ENCODE data around the gene PDPK1.
"Not testable (repeated sequence)": the region's sequence is repeated elsewhere in the genome, so short reads cannot be mapped to it uniquely, and the experiment has no call there.

PDPK1 gene

GRCh38 chr16:2587891-2588565 is 50.2 kb downstream of the PDPK1 start:
- no peak for DNase-seq (ENCODE audit: low spot score)

GRCh38 chr16:2591476-2592240 is 53.8 kb downstream of the PDPK1 start:
- DNase-seq (ENCODE audit: low spot score): no peak

DNA sequence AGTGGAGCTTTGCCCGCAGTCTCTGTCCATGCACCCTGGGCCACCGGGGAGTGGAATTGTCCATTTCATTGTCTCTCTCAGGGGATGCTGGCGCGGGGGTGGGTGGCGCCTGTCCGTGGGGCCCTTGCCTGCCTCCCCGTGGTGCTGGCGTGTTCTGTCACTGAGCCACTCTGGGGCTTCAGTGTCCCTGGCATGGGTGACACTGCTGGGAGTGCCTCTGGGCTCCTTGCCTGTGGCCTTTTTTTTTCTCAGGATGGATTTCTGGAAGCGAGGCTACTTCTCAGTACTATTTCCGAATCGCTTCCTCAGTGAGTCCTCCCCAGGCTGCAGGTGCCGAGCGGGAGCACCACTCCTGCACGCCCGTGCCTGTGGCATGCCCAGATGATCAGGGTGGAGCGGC is 55.0 kb downstream of the PDPK1 start:
- no peak for DNase-seq (ENCODE audit: low spot score)

- DNase-seq (ENCODE audit: low spot score): no peak
Measured at GRCh38 chr16:2595393-2596205, 57.8 kb downstream of the PDPK1 start.

GRCh38 chr16:2596747-2597559 is 59.1 kb downstream of the PDPK1 start:
- no peak for DNase-seq (ENCODE audit: low spot score)

GRCh38 chr16:2597560-2597902 is 59.7 kb downstream of the PDPK1 start:
- no peak for DNase-seq (ENCODE audit: low spot score)

- DNase-seq (ENCODE audit: low spot score): no peak
Measured at GRCh38 chr16:2598133-2598641, 60.4 kb downstream of the PDPK1 start.

DNA sequence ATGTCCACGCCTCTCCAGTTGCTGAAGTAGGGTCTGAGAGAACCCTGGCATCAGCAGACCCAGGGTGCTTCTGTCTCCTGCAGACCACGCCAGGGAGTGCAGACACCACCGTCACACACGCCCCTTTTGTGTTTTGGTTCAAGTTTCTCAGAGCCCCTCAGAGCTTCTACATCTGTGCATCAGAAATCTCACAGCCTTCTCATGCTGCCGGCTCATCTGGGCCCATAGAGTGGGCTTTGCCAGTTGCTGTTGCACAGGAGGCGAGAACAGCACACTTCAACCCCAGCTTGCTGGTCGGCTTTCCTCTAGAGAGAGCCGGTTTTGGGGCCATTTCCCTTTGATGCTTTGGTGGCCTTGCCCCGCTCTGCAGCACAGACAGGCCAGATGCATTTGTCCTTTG is 60.9 kb downstream of the PDPK1 start:
- no peak for DNase-seq (ENCODE audit: low spot score)

GRCh38 chr16:2599165-2599564 is 61.3 kb downstream of the PDPK1 start:
- DNase-seq (ENCODE audit: low spot score): not testable (repeated sequence)

GRCh38 chr16:2599785-2600184 is 62.0 kb downstream of the PDPK1 start:
- not testable (repeated sequence) for DNase-seq (ENCODE audit: low spot score)

- DNase-seq (ENCODE audit: low spot score): not testable (repeated sequence)
Measured at GRCh38 chr16:2601301-2602025, 63.6 kb downstream of the PDPK1 start.

GRCh38 chr16:2602175-2602574 is 64.4 kb downstream of the PDPK1 start:
- not testable (repeated sequence) for DNase-seq (ENCODE audit: low spot score)

- peak; percentile 99 for DNase-seq (ENCODE audit: low spot score)
Measured at GRCh38 chr16:2603165-2604015, 65.6 kb downstream of the PDPK1 start.

DNA sequence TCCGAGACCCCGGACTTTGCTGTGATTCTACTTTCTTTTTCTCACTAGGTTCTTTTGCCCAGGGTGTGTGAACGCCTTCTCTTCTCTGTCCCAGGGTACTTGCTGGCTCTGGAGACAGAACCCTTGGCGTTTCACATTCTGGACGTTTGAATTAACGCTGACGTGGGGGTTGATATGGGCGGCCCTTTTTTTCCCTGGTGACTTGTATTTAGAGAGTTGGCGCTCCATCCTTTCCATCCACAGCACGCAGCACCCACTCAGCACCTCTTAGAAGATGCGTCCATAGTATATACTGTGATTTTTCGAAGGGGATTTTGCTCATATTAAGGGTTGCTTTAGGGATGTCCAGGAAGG is 66.2 kb downstream of the PDPK1 start:
- DNase-seq (ENCODE audit: low spot score): not testable (repeated sequence)

DNA sequence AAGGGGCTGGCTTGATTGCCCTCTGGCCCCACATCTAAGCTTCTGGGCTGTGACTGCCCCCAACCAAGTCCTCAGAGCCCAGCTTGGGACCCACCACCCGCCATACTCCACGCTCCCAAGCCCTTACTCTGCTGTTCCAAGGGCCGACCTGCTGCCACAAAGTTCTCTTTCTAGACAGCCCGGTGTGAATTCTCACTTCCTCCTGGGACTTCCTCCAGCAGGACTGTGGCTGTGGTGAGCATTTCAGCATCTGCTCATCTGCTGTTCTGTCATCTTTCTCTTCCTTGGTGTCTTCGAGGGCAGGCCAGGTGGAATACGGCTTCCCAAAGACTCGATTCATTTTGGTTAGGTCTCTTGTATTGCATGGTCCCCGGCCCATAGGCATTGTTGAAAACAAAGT is 69.0 kb downstream of the PDPK1 start:
- not testable (repeated sequence) for DNase-seq (ENCODE audit: low spot score)

GRCh38 chr16:2609345-2609744 is 71.5 kb downstream of the PDPK1 start:
- not testable (repeated sequence) for DNase-seq (ENCODE audit: low spot score)

GRCh38 chr16:2609827-2610470 is 72.1 kb downstream of the PDPK1 start:
- DNase-seq (ENCODE audit: low spot score): no peak

GRCh38 chr16:2610781-2611498 is 73.1 kb downstream of the PDPK1 start:
- no peak for DNase-seq (ENCODE audit: low spot score)

DNA sequence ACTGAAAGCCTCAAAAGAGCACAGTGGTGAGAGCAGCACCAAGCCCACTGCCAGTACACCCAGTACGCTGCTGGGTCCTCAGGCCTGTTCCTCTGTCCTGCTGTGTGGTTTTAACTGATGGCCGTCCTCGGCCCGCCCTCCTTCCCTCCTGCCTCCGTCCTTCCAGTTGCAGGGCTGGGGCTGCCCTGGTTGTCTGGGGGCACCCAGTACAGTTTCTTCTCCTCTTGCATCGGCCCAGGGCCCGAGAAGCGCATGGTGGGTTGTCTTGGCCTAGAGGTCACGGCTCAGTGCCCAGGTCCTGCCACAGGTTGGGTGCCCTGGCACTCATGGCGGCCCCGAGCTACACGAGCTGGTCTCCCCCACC is 73.7 kb downstream of the PDPK1 start:
- DNase-seq (ENCODE audit: low spot score): no peak

Measured in GM03348 (cell line).